Spleen (tissue), 7 donors: ENCODE measurements around the gene USH2A.
"Not testable (repeated sequence)": the region's sequence is repeated elsewhere in the genome, so short reads cannot be mapped to it uniquely, and the experiment has no call there.

ENCODE experiments used
- CTCF ChIP-seq, 11 experiments: fragments of 200-600 bp in 7 of 11; fragments of 450-650 bp in 4 of 11; sonication (generic) in 4 of 11; IDR thresholded peaks in 8 of 11; conservative IDR thresholded peaks in 3 of 11; 1 replicate in 7 of 11; 2 replicates in 4 of 11; pipeline versions ENCODE4 v1.4.0 to v1.8.0; 2016 to 2021; ENCODE audit warnings: antibody characterized with exemption in 11 of 11, inconsistent platforms in 4 of 11, mild to moderate bottlenecking in 1 of 11
- POLR2AphosphoS5 ChIP-seq, 3 donors: sonication (generic); formaldehyde crosslinking; IDR thresholded peaks; one replicate each; pipeline ENCODE4 v1.5.1; 2017; ENCODE audit warnings: antibody characterized with exemption in 3 of 3
- donor health status: DM: no; HTN: no; CAD: no; lungs with moderate emphysema.
- donor health status: DM: no; HTN: no; CAD: no.
- donor health status: DM: no; HTN: no; CAD: no.

- not testable (repeated sequence) for TF ChIP-seq CTCF (IDR thresholded peaks at IDR 0.05 in 8 of 11, conservative IDR thresholded peaks at IDR 0.05 in 3 of 11); POLR2AphosphoS5 (IDR thresholded peaks at IDR 0.05)
Measured at GRCh38 chr1:216340542-216340941, 82.7 kb downstream of the USH2A start.
